ENCODE data around the gene HECW1.
"Not testable (repeated sequence)": the region's sequence is repeated elsewhere in the genome, so short reads cannot be mapped to it uniquely, and the experiment has no call there.

HECW1 gene

GRCh38 chr7:43573832-43574231, 461.4 kb downstream of the HECW1 start:
- not testable (repeated sequence) for H3K36me3 ChIP-seq (ENCODE audit: control insufficient read depth, insufficient read depth, low read length); H3K27me3 ChIP-seq (ENCODE audit: control insufficient read depth, insufficient read depth, low read length); H3K4me1 ChIP-seq (ENCODE audit: control insufficient read depth, insufficient read depth, low read length); H3K27ac ChIP-seq (ENCODE audit: low read depth, low read length); H3K4me3 ChIP-seq (ENCODE audit: low read length); H3K9ac ChIP-seq (ENCODE audit: low read length)

GRCh38 chr7:43575506-43575905, 463.1 kb downstream of the HECW1 start:
- no peak overlapping the region for H3K4me3 ChIP-seq (ENCODE audit: low read length)

GRCh38 chr7:43576241-43576640, 463.8 kb downstream of the HECW1 start:
- H3K4me1 ChIP-seq (ENCODE audit: control insufficient read depth, insufficient read depth, low read length), result no peaks in the 10 kb centered on the region
- no peak overlapping the region for H3K4me3 ChIP-seq (ENCODE audit: low read length)
- H3K9ac ChIP-seq (ENCODE audit: low read length), result no peak overlapping the region
- no peaks in the 10 kb centered on the region for H3K27me3 ChIP-seq (ENCODE audit: control insufficient read depth, insufficient read depth, low read length)
- no peaks in the 10 kb centered on the region for H3K36me3 ChIP-seq (ENCODE audit: control insufficient read depth, insufficient read depth, low read length)
- no peak overlapping the region for H3K27ac ChIP-seq (ENCODE audit: low read depth, low read length)

More at GRCh38 chr7:43575506-43575905, 463.1 kb downstream of the HECW1 start:
- H3K27ac ChIP-seq (ENCODE audit: low read depth, low read length), result no peak overlapping the region
- H3K4me1 ChIP-seq (ENCODE audit: control insufficient read depth, insufficient read depth, low read length), result no peaks in the 10 kb centered on the region
- H3K36me3 ChIP-seq (ENCODE audit: control insufficient read depth, insufficient read depth, low read length), result no peaks in the 10 kb centered on the region
- no peak overlapping the region for H3K9ac ChIP-seq (ENCODE audit: low read length)
- H3K27me3 ChIP-seq (ENCODE audit: control insufficient read depth, insufficient read depth, low read length), result no peaks in the 10 kb centered on the region

- Histone ChIP-seq H3K27ac (ENCODE audit: low read depth, low read length) (no peak overlapping the region), H3K36me3 (ENCODE audit: control insufficient read depth, insufficient read depth, low read length) (no peaks in the 10 kb centered on the region), H3K27me3 (ENCODE audit: control insufficient read depth, insufficient read depth, low read length) (no peaks in the 10 kb centered on the region), H3K9ac (ENCODE audit: low read length) (no peak overlapping the region), H3K4me3 (ENCODE audit: low read length) (no peak overlapping the region), H3K4me1 (ENCODE audit: control insufficient read depth, insufficient read depth, low read length) (no peaks in the 10 kb centered on the region)
Observed at GRCh38 chr7:43577485-43577951, 465.1 kb downstream of the HECW1 start.

DNA sequence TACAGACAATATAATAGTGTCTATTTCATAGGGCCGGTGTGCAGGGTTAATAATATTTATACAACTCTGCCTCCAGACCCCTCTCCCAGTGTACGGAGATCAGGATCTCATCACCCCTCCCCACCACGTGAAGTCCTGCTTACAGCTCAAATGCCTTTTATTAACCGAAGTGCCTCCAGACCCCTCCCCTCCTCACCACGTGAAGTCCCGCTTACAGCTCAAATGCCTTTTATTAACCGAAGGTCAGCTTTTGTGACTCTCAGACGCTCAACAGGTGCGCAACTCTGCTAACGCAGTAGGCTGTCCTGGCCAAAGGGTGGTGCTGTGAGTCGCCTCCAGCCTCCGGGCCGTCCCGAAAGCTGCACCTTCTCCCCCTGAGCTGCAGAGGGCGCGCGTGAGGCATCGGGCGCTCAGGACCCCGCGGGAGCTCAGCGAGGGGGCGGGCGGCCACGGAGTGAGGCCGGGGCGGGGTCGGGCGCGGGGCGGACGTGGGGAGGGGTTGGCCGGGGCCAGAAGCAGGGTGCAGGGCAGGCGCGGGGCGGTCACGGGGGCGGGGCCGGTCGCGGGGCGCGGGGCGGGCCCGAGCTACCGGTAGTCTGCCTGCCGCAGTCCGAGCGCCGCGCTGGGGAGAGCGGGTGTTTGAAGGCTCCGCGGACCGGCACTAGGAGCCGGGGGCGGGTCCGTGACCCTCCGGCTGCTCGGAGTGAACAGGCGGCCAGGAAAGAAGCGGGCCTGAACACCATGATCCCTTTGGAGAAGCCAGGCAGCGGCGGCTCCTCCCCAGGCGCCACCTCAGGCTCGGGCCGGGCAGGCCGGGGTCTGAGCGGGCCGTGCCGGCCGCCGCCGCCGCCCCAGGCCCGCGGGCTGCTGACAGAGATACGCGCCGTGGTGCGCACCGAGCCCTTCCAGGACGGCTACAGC, 470.3 kb downstream of the HECW1 start, which contains the start of gene STK17A:
Gene STK17A, plus strand, starts transcription at position 606 of the 921 bp plus-strand sequence. Its CDS starts 136 bp downstream, at position 742.
- Histone ChIP-seq H3K4me3 (ENCODE audit: low read length) (peak within 1 kb of the TSS; percentile 90), H3K36me3 (ENCODE audit: control insufficient read depth, insufficient read depth, low read length) (no peaks in the 10 kb centered on the region)

GRCh38 chr7:43583424-43584194, 471.2 kb downstream of the HECW1 start:
- no peaks in the 10 kb centered on the region for H3K36me3 ChIP-seq (ENCODE audit: control insufficient read depth, insufficient read depth, low read length)

More for the DNA sequence above, 470.3 kb downstream of the HECW1 start, which contains the start of gene STK17A:
- peaks cover 3% of the 10 kb centered on the region for H3K4me1 ChIP-seq (ENCODE audit: control insufficient read depth, insufficient read depth, low read length)
- H3K27me3 ChIP-seq (ENCODE audit: control insufficient read depth, insufficient read depth, low read length), result no peaks in the 10 kb centered on the region
- peak within 1 kb of the TSS; percentile 89 for H3K27ac ChIP-seq (ENCODE audit: low read depth, low read length)
- H3K9ac ChIP-seq (ENCODE audit: low read length), result peak within 1 kb of the TSS; percentile 81

DNA sequence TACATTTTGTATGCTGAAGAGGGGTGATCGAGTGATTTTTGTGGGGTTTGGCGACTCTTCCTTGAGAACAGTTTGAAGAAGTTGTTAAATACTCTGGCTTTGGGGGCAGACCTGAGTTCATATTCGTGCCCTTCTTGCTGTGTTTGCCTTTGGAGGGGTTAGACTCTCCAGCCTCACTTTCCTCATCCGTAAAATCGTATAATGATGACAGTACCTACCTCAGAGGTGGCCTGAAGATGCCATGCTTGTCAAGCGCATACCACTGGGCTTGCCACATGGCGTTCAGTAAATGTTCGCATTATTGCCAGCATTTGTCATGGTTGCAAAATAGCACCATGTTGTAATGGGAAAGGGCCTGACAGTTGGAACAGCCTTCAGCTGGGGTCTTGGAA, 471.7 kb downstream of the HECW1 start:
- H3K36me3 ChIP-seq (ENCODE audit: control insufficient read depth, insufficient read depth, low read length), result no peaks in the 10 kb centered on the region
- H3K4me1 ChIP-seq (ENCODE audit: control insufficient read depth, insufficient read depth, low read length), result peaks cover 3% of the 10 kb centered on the region
- H3K4me3 ChIP-seq (ENCODE audit: low read length), result peak overlapping the region; percentile 90
- H3K27me3 ChIP-seq (ENCODE audit: control insufficient read depth, insufficient read depth, low read length), result no peaks in the 10 kb centered on the region
- H3K27ac ChIP-seq (ENCODE audit: low read depth, low read length), result peak overlapping the region; percentile 89
- peak overlapping the region; percentile 45 for H3K9ac ChIP-seq (ENCODE audit: low read length)

More at GRCh38 chr7:43583424-43584194, 471.2 kb downstream of the HECW1 start:
- Histone ChIP-seq H3K4me1 (ENCODE audit: control insufficient read depth, insufficient read depth, low read length) (peaks cover 3% of the 10 kb centered on the region), H3K9ac (ENCODE audit: low read length) (peak overlapping the region; percentile 81), H3K27me3 (ENCODE audit: control insufficient read depth, insufficient read depth, low read length) (no peaks in the 10 kb centered on the region), H3K4me3 (ENCODE audit: low read length) (peak overlapping the region; percentile 90), H3K27ac (ENCODE audit: low read depth, low read length) (peak overlapping the region; percentile 89)

DNA sequence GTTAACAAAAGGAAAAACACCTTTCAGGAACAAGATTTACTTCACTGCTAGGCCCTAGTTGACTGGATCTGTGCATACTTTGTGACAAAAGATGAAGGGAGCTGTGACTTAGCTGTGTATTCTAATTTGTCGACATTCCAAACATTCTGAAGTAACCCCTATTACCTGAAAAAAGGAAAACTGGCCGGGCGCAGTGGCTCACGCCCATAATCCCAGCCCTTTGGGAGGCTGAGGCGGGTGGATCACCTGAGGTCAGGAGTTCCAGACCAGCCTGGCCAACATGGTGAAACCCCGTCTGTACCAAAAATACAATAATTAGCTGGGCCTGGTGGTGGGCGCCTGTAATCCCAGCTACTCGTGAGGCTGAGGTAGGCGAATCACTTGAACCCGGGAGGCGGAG, 472.3 kb downstream of the HECW1 start:
- H3K9ac ChIP-seq (ENCODE audit: low read length); H3K4me1 ChIP-seq (ENCODE audit: control insufficient read depth, insufficient read depth, low read length): not testable (repeated sequence)

GRCh38 chr7:43585562-43585961, 473.1 kb downstream of the HECW1 start:
- H3K4me3 ChIP-seq (ENCODE audit: low read length), result no peak overlapping the region
- no peaks in the 10 kb centered on the region for H3K36me3 ChIP-seq (ENCODE audit: control insufficient read depth, insufficient read depth, low read length)
- H3K4me1 ChIP-seq (ENCODE audit: control insufficient read depth, insufficient read depth, low read length), result peaks cover 3% of the 10 kb centered on the region
- H3K27me3 ChIP-seq (ENCODE audit: control insufficient read depth, insufficient read depth, low read length), result no peaks in the 10 kb centered on the region
- H3K27ac ChIP-seq (ENCODE audit: low read depth, low read length), result no peak overlapping the region
- no peak overlapping the region for H3K9ac ChIP-seq (ENCODE audit: low read length)

More for the DNA sequence above, 472.3 kb downstream of the HECW1 start:
- Histone ChIP-seq H3K4me3 (ENCODE audit: low read length) (peak overlapping the region; percentile 90), H3K27ac (ENCODE audit: low read depth, low read length) (peak overlapping the region; percentile 89)
- not testable (repeated sequence) for H3K27me3 ChIP-seq (ENCODE audit: control insufficient read depth, insufficient read depth, low read length); H3K36me3 ChIP-seq (ENCODE audit: control insufficient read depth, insufficient read depth, low read length)

- H3K27ac ChIP-seq (ENCODE audit: low read depth, low read length), result no peak overlapping the region
- no peak overlapping the region for H3K9ac ChIP-seq (ENCODE audit: low read length)
- H3K27me3 ChIP-seq (ENCODE audit: control insufficient read depth, insufficient read depth, low read length), result no peaks in the 10 kb centered on the region
- no peaks in the 10 kb centered on the region for H3K36me3 ChIP-seq (ENCODE audit: control insufficient read depth, insufficient read depth, low read length)
- peaks cover 3% of the 10 kb centered on the region for H3K4me1 ChIP-seq (ENCODE audit: control insufficient read depth, insufficient read depth, low read length)
- H3K4me3 ChIP-seq (ENCODE audit: low read length), result no peak overlapping the region
Observed at GRCh38 chr7:43586251-43586900, 473.9 kb downstream of the HECW1 start.

DNA sequence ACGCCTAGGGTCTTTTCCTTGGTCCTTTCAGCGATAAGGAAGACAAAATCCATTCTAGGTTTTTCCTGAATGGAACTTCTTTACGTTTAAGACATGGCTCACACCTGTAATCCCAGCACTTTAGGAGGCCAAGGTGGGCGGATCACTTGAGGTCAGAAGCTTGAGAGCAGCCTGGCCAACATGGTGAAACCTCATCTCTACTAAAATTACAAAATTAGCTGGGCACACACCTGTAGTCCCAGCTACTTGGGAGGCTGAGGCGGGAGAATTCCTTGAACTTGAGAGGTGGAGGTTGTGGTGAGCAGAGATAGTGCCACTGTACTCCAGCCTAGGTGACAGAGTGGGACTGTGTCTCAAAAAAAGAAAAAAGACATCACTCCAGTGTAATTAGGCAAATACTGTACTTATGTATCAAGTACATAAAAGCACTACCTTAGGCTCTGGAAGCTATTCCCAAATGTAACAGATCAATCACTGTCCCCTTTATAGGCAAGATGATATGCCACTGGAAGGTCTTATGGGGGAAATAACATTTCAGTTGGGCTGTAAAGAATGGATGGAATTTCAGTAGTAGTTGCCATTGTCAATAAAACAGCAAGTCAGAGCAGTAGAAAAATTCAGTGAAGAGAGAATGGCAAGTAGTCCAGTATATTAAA, 476.2 kb downstream of the HECW1 start:
- Histone ChIP-seq H3K27ac (ENCODE audit: low read depth, low read length) (no peak overlapping the region), H3K4me1 (ENCODE audit: control insufficient read depth, insufficient read depth, low read length) (peaks cover 3% of the 10 kb centered on the region), H3K36me3 (ENCODE audit: control insufficient read depth, insufficient read depth, low read length) (no peaks in the 10 kb centered on the region)

More for the DNA sequence above, 476.2 kb downstream of the HECW1 start:
- Histone ChIP-seq H3K9ac (ENCODE audit: low read length) (no peak overlapping the region), H3K27me3 (ENCODE audit: control insufficient read depth, insufficient read depth, low read length) (no peaks in the 10 kb centered on the region), H3K4me3 (ENCODE audit: low read length) (no peak overlapping the region)
